GM19099 (cell line): Measurements from ENCODE around the gene RPS6KC1.

Experiments
- POLR2A ChIP-seq: IDR thresholded peaks from 3 replicates; pipeline ENCODE4 v1.6.1; 2011; ENCODE audit warnings: low read depth; ENCODE audit not compliant: insufficient read length; ENCODE audit errors: extremely low read depth

Gene RPS6KC1

GRCh38 chr1:213131851-213132655 is 81.0 kb downstream of the RPS6KC1 start:
- TF ChIP-seq POLR2A = no peak

GRCh38 chr1:213135572-213135971 is 84.5 kb downstream of the RPS6KC1 start:
- no peak for TF ChIP-seq POLR2A

DNA sequence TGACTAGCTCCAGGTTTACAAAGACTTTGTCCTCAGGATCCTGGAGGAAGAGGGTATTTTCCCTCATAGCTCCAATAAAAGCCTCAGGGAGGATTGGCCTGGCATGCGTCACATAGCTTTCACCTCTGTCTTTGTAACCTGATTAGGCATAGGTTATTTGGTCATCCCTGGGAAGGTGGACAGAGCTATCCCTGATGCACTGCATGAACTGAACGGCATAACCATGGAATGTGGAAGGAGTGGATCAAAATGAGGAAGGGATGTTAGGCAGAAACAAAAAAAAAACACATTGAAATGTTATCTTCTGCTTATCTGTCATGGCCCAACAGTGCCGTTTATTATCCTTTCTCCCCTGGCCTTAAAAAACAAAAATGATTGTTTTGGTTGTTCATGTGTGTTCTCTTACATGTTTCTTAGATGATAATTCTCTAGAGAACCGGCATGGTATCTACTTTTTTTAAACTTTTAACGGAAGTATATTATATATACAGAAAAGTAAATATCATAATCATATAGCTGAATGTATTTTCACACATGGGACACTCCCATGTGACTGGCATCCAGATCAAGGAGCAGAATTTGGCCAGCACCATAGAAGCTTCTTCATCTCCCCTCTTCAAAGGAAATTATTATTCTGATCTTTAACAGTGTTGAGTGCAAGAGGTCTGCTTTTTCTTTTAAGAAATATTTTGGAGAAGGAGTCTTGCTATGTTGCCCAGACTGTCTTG is 85.3 kb downstream of the RPS6KC1 start:
- TF ChIP-seq POLR2A = no peak

DNA sequence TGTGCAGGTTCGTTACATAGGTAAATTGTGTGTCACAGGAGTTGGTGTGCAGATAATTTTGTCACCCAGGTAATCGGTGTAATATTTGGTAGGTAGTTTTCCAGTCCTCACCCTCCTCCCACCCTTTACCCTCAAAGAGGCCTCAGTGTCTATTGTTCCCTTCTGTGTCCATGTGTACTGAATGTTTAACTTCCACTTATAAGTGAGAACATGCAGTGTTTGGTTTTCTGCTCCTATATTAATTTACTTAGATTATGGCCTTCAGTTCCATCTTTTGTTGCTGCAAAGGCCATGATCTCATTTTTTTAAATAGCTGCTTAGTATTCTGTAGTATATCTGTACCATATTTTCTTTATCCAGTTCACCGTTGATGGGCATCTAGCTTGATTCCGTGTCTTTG is 87.3 kb downstream of the RPS6KC1 start:
- no peak for TF ChIP-seq POLR2A

DNA sequence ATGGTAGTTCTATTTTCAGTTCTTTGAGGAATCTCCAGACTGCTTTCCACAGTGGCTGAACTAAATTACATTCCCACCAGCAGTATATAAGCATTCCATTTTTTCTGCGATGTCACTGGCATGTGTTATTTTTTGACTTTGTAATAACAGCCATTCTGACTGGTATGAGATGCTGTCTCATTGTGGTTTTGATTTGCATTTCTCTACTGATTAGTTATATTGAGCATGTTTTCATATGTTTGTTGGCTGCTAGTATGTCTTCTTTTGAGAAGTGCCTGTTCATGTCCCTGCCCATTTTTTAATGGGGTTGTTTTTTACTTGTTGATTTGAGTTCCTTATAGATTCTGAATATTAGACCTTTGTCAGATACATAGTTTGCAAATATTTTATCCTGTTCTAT is 87.9 kb downstream of the RPS6KC1 start:
- no peak for TF ChIP-seq POLR2A

DNA sequence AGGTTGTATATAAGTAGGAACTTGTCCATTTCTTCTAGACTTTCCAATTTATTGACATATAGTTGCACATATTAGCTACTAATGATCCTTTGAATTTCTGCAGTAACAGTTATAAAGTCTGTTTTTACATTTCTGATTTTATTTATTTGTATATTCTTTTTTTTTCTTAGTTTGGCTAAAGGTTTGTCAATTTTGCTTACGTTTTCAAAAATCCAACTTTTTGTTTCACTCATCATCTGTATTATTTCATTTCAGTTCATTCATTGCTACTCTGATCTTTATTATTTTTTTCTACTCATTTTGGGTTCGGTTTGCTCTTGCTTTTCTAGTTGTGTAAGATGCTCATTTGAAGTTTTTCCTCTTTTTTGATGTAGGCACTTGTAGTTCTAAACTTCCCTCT is 97.9 kb downstream of the RPS6KC1 start:
- no peak for TF ChIP-seq POLR2A

- TF ChIP-seq POLR2A = no peak
These were observed 103.1 kb downstream of the RPS6KC1 start for GRCh38 chr1:213154056-213154685.

GRCh38 chr1:213159376-213159775 is 108.3 kb downstream of the RPS6KC1 start:
- TF ChIP-seq POLR2A = no peak

DNA sequence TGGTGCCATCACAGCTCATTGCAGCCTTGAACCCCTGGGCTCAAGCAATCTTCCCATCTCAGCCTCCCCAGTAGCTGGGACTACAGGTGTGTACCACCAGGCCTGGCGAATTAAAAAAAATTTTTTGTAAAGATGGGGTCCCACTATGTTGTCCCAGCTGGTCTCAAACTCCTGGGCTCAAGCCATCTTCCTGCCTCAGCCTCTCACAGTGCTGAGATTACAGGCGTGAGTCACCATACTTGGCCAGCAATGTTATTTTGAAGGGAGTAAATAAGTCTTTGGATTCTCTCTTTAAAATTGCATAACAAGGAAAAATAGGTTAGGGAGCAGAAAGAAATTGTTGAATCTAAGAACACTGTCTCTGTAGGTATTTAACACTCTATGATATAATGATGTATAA is 111.3 kb downstream of the RPS6KC1 start:
- no peak for TF ChIP-seq POLR2A

DNA sequence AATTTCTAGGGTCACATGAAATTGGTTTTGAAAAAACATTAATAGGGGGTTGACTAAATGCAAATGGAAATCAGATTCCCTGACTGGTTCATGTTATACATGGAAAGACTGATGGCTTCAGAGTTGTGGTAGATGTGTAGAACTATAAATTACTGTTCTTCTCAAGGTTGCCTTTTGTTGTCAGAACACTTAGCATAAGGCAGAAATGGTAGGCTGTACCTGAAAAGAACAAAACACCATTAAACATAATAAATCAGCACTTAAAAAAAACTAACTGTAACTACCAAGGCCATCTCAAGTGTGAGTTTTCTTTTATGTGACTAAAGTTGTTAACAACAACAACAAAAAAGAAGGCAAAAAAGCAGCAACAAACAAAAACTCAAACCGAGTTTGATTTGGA is 111.8 kb downstream of the RPS6KC1 start:
- no peak for TF ChIP-seq POLR2A

- TF ChIP-seq POLR2A = no peak
These were observed 112.3 kb downstream of the RPS6KC1 start for GRCh38 chr1:213163278-213163711.

DNA sequence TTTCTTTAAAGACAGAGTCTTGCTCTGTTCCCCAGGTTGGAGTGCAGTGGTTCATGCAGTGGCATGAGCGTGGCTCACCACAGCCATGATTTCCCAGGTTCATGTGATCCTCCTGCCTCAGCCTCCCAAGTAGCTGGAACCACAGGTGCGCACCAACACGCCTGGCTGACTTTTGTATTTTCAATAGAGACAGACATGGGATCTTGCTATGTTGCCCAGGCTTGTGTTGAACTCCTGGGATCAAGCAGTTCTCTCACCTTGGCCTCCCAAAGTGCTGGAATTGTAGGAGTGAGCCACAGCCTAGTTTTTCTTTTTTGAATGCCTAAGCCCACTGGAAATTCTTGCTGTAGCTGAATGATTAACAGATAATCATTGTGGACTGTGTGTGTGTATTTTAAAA is 113.5 kb downstream of the RPS6KC1 start:
- no peak for TF ChIP-seq POLR2A

GRCh38 chr1:213166852-213167251 is 115.8 kb downstream of the RPS6KC1 start:
- no peak for TF ChIP-seq POLR2A

DNA sequence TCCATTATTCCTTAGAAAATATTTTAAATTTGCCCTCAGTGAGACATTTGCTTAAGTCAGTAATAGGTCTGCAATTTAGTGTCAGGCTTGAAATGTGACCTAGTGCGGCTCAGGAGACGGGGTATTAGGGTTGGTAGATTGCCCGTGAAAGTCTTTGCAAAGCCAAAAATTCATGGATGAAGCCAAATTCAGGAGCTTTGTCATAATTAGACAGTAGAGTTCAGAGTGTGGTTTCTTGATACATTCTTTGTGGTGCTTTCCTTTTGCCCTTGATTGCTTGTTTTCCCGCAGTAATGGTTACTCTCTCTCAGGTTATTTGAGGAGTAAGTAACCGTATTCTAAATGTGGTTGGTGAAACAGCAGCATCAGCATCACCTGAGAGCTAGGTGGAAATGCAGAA is 120.7 kb downstream of the RPS6KC1 start:
- no peak for TF ChIP-seq POLR2A

GRCh38 chr1:213176341-213176740 is 125.3 kb downstream of the RPS6KC1 start:
- no peak for TF ChIP-seq POLR2A

GRCh38 chr1:213179784-213180183 is 128.7 kb downstream of the RPS6KC1 start:
- no peak for TF ChIP-seq POLR2A
